A549 (cell line): ENCODE results near the gene GNG12. TPM values are rescaled to one million over a fixed set of nuclear protein-coding genes. Genes with fewer than 3 reads are reported as not detected.

Experiments
- ATAC-seq, 2 experiments: fragments of 200-7000 bp in 1 of 2; fragments of >200 bp in 1 of 2; cut with Nextera tagmentation in 1 of 2; cut with Tn5 transposase in 1 of 2; 3 replicates each; pipeline versions ENCODE4 v1.8.0 to v1.9.1; 2018 to 2020; ENCODE audit warnings: mild to moderate bottlenecking in 1 of 2, moderate library complexity in 1 of 2
- CTCF ChIA-PET: fragments of 300-600 bp; sonication (Branson Sonifier 250); formaldehyde crosslinking; extraction: SDS; loops from one replicate; lab custom pipeline; 2021; ENCODE audit warnings: antibody characterized with exemption, inconsistent platforms; lab: Yijun Ruan, JAX
- POLR2A ChIA-PET: fragments of 350-600 bp; formaldehyde crosslinking; extraction: SDS; loops from one replicate; lab custom pipeline; 2021; ENCODE audit warnings: antibody characterized with exemption, inconsistent platforms; lab: Yijun Ruan, JAX
- DNase-seq, 2 experiments: peaks; one replicate each; pipeline versions ENCODE4 v3.0.0 to v3.0.0-alpha.2; 2011 to 2016; ENCODE audit warnings: low read depth in 1 of 2, low spot score in 1 of 2
- FAIRE-seq: peaks from 2 replicates; lab custom pipeline; 2011; peaks lifted over from hg19 to GRCh38; lab: Jason Lieb, UNC
- H3K27ac ChIP-seq, 2 experiments: fragments of >200 bp; sonication (Bioruptor Twin); formaldehyde crosslinking; 3 replicates each; pipeline ENCODE4 v1.5.1; 2016 to 2017
- H3K4me1 ChIP-seq: fragments of >200 bp; sonication (Bioruptor Twin); formaldehyde crosslinking; 3 replicates; pipeline ENCODE4 v1.6.1; 2016
- H3K4me2 ChIP-seq: fragments of >200 bp; sonication (Bioruptor Twin); formaldehyde crosslinking; 3 replicates; pipeline ENCODE4 v1.6.1; 2016
- H3K4me3 ChIP-seq: fragments of >200 bp; sonication (Bioruptor Twin); formaldehyde crosslinking; 3 replicates; pipeline ENCODE4 v1.5.1; 2016
- H3K9me3 ChIP-seq: fragments of >200 bp; sonication (Bioruptor Twin); formaldehyde crosslinking; 3 replicates; pipeline ENCODE4 v1.6.1; 2016
- CHD4 ChIP-seq: fragments of 200-600 bp; sonication (generic); IDR thresholded peaks from 2 replicates; pipeline ENCODE4 v1.6.1; 2016; ENCODE audit warnings: antibody characterized with exemption, mild to moderate bottlenecking, borderline replicate concordance
- EHF ChIP-seq: fragments of 250-450 bp; sonication (Bioruptor Pico); IDR thresholded peaks from 2 replicates; pipeline ENCODE4 v1.5.0; 2020; ENCODE audit warnings: mild to moderate bottlenecking
- FOSL2 ChIP-seq, 2 experiments: fragments of 450-650 bp in 1 of 2; fragments of >200 bp in 1 of 2; sonication (Bioruptor Twin) in 1 of 2; formaldehyde crosslinking; IDR thresholded peaks; 2 replicates each; pipeline versions ENCODE4 v1.5.0 to v1.6.1; 2016 to 2020; ENCODE audit warnings: mild to moderate bottlenecking in 1 of 2, moderate library complexity in 1 of 2
- FOXS1 ChIP-seq: fragments of 250-450 bp; sonication (Bioruptor Pico); IDR thresholded peaks from 2 replicates; pipeline ENCODE4 v1.5.0; 2020; ENCODE audit warnings: mild to moderate bottlenecking, moderate library complexity
- HEYL ChIP-seq: fragments of 250-450 bp; sonication (Bioruptor Pico); IDR thresholded peaks from 2 replicates; pipeline ENCODE4 v1.8.0; 2021; ENCODE audit warnings: mild to moderate bottlenecking, moderate library complexity
- HMGXB4 ChIP-seq: fragments of 250-450 bp; sonication (Bioruptor Pico); IDR thresholded peaks from 2 replicates; pipeline ENCODE4 v1.5.0; 2021; ENCODE audit warnings: mild to moderate bottlenecking, moderate library complexity, borderline replicate concordance
- HOXA7 ChIP-seq: fragments of 250-450 bp; sonication (Bioruptor Pico); IDR thresholded peaks from 2 replicates; pipeline ENCODE4 v1.5.0; 2020; ENCODE audit warnings: mild to moderate bottlenecking, moderate library complexity
- JUN ChIP-seq, 2 experiments: fragments of >200 bp; sonication (Bioruptor Twin); formaldehyde crosslinking; IDR thresholded peaks; 2 replicates in 1 of 2; 3 replicates in 1 of 2; pipeline ENCODE4 v1.6.1; 2016 to 2017
- JUNB ChIP-seq: fragments of >200 bp; sonication (Bioruptor Twin); formaldehyde crosslinking; IDR thresholded peaks from 2 replicates; pipeline ENCODE4 v1.6.1; 2016
- MAZ ChIP-seq: fragments of 150-350 bp; IDR thresholded peaks from 2 replicates; pipeline ENCODE4 v1.6.1; 2014; ENCODE audit warnings: antibody characterized with exemption, low read depth, low read length, borderline replicate concordance
- NPAS2 ChIP-seq: fragments of 250-450 bp; sonication (Bioruptor Pico); IDR thresholded peaks from 2 replicates; pipeline ENCODE4 v1.8.0; 2022; ENCODE audit warnings: mild to moderate bottlenecking, moderate library complexity, borderline replicate concordance
- PBX3 ChIP-seq: IDR thresholded peaks from 2 replicates; pipeline ENCODE4 v1.6.1; 2012
- PHF8 ChIP-seq: fragments of 200-600 bp; sonication (generic); IDR thresholded peaks from 2 replicates; pipeline ENCODE4 v1.6.1; 2016; ENCODE audit warnings: low read depth, mild to moderate bottlenecking, antibody characterized with exemption, moderate library complexity, borderline replicate concordance
- POLR2A ChIP-seq: IDR thresholded peaks from 2 replicates; pipeline ENCODE4 v1.6.1; 2012; ENCODE audit warnings: mild to moderate bottlenecking, low read length
- RAD21 ChIP-seq, 2 experiments: fragments of >200 bp in 1 of 2; sonication (Bioruptor Twin) in 1 of 2; formaldehyde crosslinking in 1 of 2; IDR thresholded peaks in 1 of 2; conservative IDR thresholded peaks in 1 of 2; 2 replicates in 1 of 2; 3 replicates in 1 of 2; pipeline ENCODE4 v1.6.1; 2012 to 2018; ENCODE audit warnings: inconsistent platforms in 1 of 2
- RCOR1 ChIP-seq: fragments of 150-350 bp; IDR thresholded peaks from 2 replicates; pipeline ENCODE4 v1.6.1; 2014; ENCODE audit warnings: antibody characterized with exemption, low read length, low read depth
- REST ChIP-seq: fragments of 200-600 bp; sonication (generic); IDR thresholded peaks from 2 replicates; pipeline ENCODE4 v1.6.1; 2016; ENCODE audit warnings: antibody characterized with exemption, mild to moderate bottlenecking, moderate library complexity
- TFCP2L1 ChIP-seq: fragments of 250-450 bp; sonication (Bioruptor Pico); IDR thresholded peaks from 2 replicates; pipeline ENCODE4 v1.5.0; 2021; ENCODE audit warnings: mild to moderate bottlenecking
- USF2 ChIP-seq: fragments of 450-650 bp; IDR thresholded peaks from 2 replicates; pipeline ENCODE4 v1.6.1; 2014; ENCODE audit warnings: antibody characterized with exemption
- ZC3H11A ChIP-seq: fragments of 450-650 bp; IDR thresholded peaks from 2 replicates; pipeline ENCODE4 v1.6.1; 2014; ENCODE audit warnings: antibody characterized with exemption, mild to moderate bottlenecking
- WGBS: methylation state at CpG from one replicate; pipeline ENCODE4 v1.1.6; 2017; ENCODE audit errors: missing lambda C conversion rate; 5-methylcytosine and 5-hydroxymethylcytosine counted together
- polyA plus RNA-seq, 4 experiments: library from polyadenylated mRNA; depleted of rRNA in 3 of 4; stranded (reverse); fragments of >200 nt; fragmentation: RNase III in 1 of 4; extraction: RNeasy Plus Mini Kit Qiagen cat#74134 plus additional on column Dnase treatment in 1 of 4; gene quantifications; 2 replicates in 3 of 4; 3 replicates in 1 of 4; pipeline ENCODE4 v1.2.3, GENCODE V29; 2011 to 2017
- TF ChIP-seq, protein P1 (sequence below): fragments of >200 bp; sonication (Bioruptor Twin); formaldehyde crosslinking; IDR thresholded peaks from 2 replicates; pipeline ENCODE4 v1.6.1; 2016

GNG12 gene
- polyA plus RNA-seq, 2 of the 4 experiments (the other 2 are of a cell fraction): 91.8 to 132 TPM

DNA sequence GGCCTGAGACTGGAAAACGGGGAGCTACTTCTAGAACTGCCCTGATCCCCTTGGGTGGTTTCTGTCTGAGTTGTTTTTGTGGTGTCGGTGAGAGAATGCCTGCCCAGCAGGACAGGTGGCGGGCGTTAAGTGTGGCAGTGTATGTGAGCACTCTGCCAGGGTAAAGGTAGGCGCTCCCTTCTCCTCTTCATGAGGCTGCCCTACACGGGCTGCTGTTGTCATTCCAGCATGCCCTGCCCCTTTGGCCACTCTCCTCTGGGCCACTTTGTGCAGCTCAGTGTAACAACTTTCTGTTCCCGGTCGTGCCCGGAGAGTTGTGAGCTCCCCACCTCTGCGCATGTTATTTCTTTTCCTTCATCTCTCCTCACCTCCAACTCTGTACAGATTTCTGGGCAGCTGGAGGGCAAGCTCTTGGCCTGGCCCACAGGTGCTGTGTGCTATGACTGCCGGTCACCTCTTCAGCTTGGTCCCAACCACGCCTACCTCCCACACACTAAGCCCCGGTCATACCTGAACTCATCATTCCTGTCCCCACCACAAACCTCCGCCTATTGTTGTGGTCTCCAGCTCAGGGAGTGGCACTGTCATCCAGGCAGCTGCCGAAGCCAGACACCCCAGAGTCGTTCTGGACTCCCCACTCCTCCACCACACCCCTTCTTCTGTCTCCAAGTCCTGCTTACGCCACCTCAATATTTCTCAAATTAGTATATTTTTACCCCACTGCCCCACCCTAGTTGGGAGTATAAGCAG is 79.3 kb downstream of the GNG12 start (continued):
- TF ChIP-seq REST (no peak), RAD21 (conservative IDR thresholded peaks at IDR 0.05 in 1 of 2, IDR thresholded peaks at IDR 0.05 in 1 of 2) (no peak)

DNA sequence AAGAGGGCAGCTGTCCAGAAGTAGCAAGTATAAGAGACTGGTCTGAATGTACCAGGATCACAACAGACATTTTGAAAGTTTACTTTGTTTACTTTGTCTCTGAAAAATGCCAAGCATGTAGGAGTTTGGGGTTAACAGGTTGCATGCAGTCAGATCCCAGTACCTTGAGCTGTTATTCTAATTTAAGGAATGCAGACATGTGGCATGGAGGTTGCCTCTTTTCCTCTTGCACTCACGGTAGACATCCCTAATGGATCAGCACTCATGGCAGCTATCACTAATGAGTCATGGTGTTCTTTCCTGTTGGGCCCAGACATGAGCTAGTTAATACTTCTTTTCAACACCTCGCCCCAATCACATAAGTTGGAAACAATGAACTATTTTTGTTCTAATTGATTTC is 81.0 kb downstream of the GNG12 start:
- Histone ChIP-seq H3K4me2 (peak overlapping the region; percentile 97; the same call in 2 of the 3 replicates), H3K9me3 (no peaks in the 10 kb centered on the region), H3K27ac (peak overlapping the region; percentile 89 to 94; a peak in 5 of 6 replicates), H3K4me3 (no peak overlapping the region), H3K4me1 (peaks cover 57% of the 10 kb centered on the region)
- no peak for FAIRE-seq
- WGBS: 37% methylated on average over 2 of the region's 2 CpGs
- ChIA-PET POLR2A (no interaction called here), CTCF (interaction anchor here (0.7 to 13.3 kb wide), 10 partner anchors 10 to 368 kb away, joined by 3 to 197 read pairs (median 4); no protein-coding TSS in a partner anchor)
- no peak for ATAC-seq
- no peak for DNase-seq
- TF ChIP-seq CHD4 (no peak), RAD21 (conservative IDR thresholded peaks at IDR 0.05 in 1 of 2, IDR thresholded peaks at IDR 0.05 in 1 of 2) (no peak), HEYL (CRISPR knock-in tag) (no peak), PBX3 (no peak), RCOR1 (no peak), MAZ (no peak), HMGXB4 (CRISPR knock-in tag) (no peak), PHF8 (no peak), FOXS1 (CRISPR knock-in tag) (no peak), USF2 (no peak), JUN (IDR thresholded peaks at IDR 0.05) (no peak), ZC3H11A (no peak), FOSL2 (IDR thresholded peaks at IDR 0.05) (no peak), FOSL2 (CRISPR knock-in tag; IDR thresholded peaks at IDR 0.05) (no peak), JUNB (no peak), HOXA7 (CRISPR knock-in tag) (no peak), EHF (no peak), POLR2A (no peak), TFCP2L1 (no peak), NPAS2 (CRISPR knock-in tag) (no peak)
- TF ChIP-seq, protein P1, sequence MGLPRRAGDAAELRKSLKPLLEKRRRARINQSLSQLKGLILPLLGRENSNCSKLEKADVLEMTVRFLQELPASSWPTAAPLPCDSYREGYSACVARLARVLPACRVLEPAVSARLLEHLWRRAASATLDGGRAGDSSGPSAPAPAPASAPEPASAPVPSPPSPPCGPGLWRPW: no peak
